ENCODE data around the gene KCMF1. TPM values are rescaled to one million over a fixed set of nuclear protein-coding genes. Genes with fewer than 3 reads are reported as not detected.

The KCMF1 gene
- 10 to 100 TPM; 70.8 to 81.4 (median 77.1) TPM for total RNA-seq
- 57.7 TPM for total RNA-seq (2013)

DNA sequence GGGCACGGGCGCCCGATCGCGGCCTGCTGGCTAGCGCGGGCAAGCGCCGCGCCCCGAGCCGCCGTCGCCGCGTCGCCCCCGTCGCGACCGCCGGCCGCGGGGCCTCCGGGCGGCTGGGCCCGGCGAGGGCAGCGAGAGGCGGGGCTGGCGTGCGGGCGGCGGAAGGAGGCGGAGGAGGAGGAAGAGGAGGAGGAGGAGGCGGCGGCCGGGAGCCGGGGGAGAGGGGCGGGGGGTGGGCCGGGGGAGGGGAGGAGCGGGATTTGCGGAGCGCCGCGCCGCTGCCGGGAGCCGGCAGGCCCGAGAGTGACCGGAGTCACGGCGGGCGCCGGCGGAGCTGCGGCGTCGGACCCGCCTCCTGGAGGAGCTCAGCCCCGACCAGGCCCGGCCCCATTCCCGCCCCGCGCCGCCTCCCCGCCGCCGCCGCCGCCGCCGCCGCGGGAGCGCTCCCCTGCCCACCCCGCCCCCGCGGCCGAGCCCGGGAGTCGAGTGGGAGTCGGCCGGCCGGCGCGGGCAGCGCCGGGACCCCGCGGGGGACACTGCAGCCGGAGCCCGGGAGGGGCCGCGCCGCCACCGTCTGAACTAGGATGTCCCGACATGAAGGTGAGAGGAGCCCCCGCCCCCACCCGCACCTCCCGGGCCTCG is at the start of gene KCMF1:
Gene KCMF1 (plus strand): TSS at position 294 of the 642 bp plus-strand sequence. CDS start 291 bp downstream, at position 585.
- Histone ChIP-seq H3K4me1 (ENCODE audit: control insufficient read depth, insufficient read depth, low read length) (peaks cover 14% of the 10 kb centered on the region), H3K27me3 (ENCODE audit: control insufficient read depth, insufficient read depth, low read length) (no peaks in the 10 kb centered on the region), H3K27ac (ENCODE audit: low read length) (peak within 1 kb of the TSS; percentile 87), H3K9me3 (ENCODE audit: control insufficient read depth, insufficient read depth, low read length) (no peaks in the 10 kb centered on the region), H3K36me3 (ENCODE audit: control insufficient read depth, insufficient read depth, low read length) (peaks cover 3% of the 10 kb centered on the region), H3K4me3 (ENCODE audit: low read length) (peak within 1 kb of the TSS; percentile 81)
- peak; percentile 72 to 77 for DNase-seq
- no peaks in the 10 kb centered on the region for H3K27me3 Mint-ChIP-seq (ENCODE audit: low read depth in 2 of 2)
- no peaks in the 10 kb centered on the region for H3K9me3 Mint-ChIP-seq
- peak within 1 kb of the TSS; percentile 95 for H3K4me3 Mint-ChIP-seq
- under 1% methylated on average over 94 of the region's 102 CpGs for WGBS (ENCODE audit: insufficient coverage)
- H3K36me3 Mint-ChIP-seq = peaks cover 7% of the 10 kb centered on the region
- H3K4me1 Mint-ChIP-seq = peaks cover 56 to 58% of the 10 kb centered on the region in 2 donors
- H3K27ac Mint-ChIP-seq = peak within 1 kb of the TSS; percentile 95 to 97
- no peak for TF ChIP-seq CTCF (IDR thresholded peaks at IDR 0.05)
- intact Hi-C loops (cut with micrococcal nuclease) = no loop called here
- ATAC-seq = peak; percentile 60 to 72 (median 65)

DNA sequence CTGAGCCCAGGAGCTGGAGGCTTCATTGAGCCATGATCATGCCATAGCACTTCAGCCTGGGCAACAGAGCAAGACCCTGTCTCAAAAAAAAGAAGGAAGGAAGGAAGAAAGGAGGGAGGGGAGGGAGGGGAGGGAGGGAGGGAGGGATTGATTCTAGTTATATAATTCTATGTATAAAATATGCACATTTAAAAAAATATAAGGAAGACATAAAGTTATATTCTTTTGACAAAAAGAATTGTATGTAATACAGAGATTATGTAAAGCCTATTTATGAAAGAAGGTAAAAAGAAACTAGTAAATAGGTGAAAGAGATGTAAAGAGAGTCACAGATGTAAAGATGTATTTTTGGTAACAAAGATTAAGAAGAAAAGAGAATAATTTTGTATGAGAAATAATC is 48.0 kb upstream of the KCMF1 start:
- Histone ChIP-seq H3K27ac (ENCODE audit: low read length) (no peak overlapping the region), H3K9me3 (ENCODE audit: control insufficient read depth, insufficient read depth, low read length) (no peaks in the 10 kb centered on the region), H3K4me1 (ENCODE audit: control insufficient read depth, insufficient read depth, low read length) (peaks cover 35% of the 10 kb centered on the region), H3K4me3 (ENCODE audit: low read length) (no peak overlapping the region), H3K27me3 (ENCODE audit: control insufficient read depth, insufficient read depth, low read length) (no peaks in the 10 kb centered on the region), H3K36me3 (ENCODE audit: control insufficient read depth, insufficient read depth, low read length) (no peaks in the 10 kb centered on the region)
- Mint-ChIP-seq H3K4me3 (no peak overlapping the region), H3K9me3 (no peaks in the 10 kb centered on the region), H3K36me3 (no peaks in the 10 kb centered on the region), H3K4me1 (peaks cover 27 to 33% of the 10 kb centered on the region in 2 donors), H3K27ac (no peak overlapping the region), H3K27me3 (ENCODE audit: low read depth in 2 of 2) (no peaks in the 10 kb centered on the region)
- intact Hi-C loops (cut with micrococcal nuclease) = no loop called here
- DNase-seq (no peak), ATAC-seq (no peak)
- TF ChIP-seq CTCF (IDR thresholded peaks at IDR 0.05) = no peak

GRCh38 chr2:84924173-84925106 is 46.5 kb upstream of the KCMF1 start:
- ATAC-seq = no peak
- H3K4me3 Mint-ChIP-seq = no peak overlapping the region

More at GRCh38 chr2:84924173-84925106, 46.5 kb upstream of the KCMF1 start:
- no peaks in the 10 kb centered on the region for H3K27me3 ChIP-seq (ENCODE audit: control insufficient read depth, insufficient read depth, low read length)
- no peak for TF ChIP-seq CTCF (IDR thresholded peaks at IDR 0.05)
- Mint-ChIP-seq H3K27me3 (ENCODE audit: low read depth in 2 of 2) (no peaks in the 10 kb centered on the region), H3K9me3 (no peaks in the 10 kb centered on the region), H3K36me3 (no peaks in the 10 kb centered on the region), H3K4me1 (peaks cover 21 to 28% of the 10 kb centered on the region in 2 donors), H3K27ac (no peak overlapping the region)
- 52% methylated on average over 7 of the region's 9 CpGs for WGBS (ENCODE audit: insufficient coverage)
- H3K4me1 ChIP-seq (ENCODE audit: control insufficient read depth, insufficient read depth, low read length) = peaks cover 33% of the 10 kb centered on the region
- H3K4me3 ChIP-seq (ENCODE audit: low read length) = no peak overlapping the region
- intact Hi-C loops (cut with micrococcal nuclease) = loop anchor here (1.0 kb wide), 3 partner anchors 18 to 429 kb away; no protein-coding TSS in a partner anchor
- peak in 1 of 2 donors; percentile 74 for DNase-seq
- H3K36me3 ChIP-seq (ENCODE audit: control insufficient read depth, insufficient read depth, low read length) = no peaks in the 10 kb centered on the region
- no peaks in the 10 kb centered on the region for H3K9me3 ChIP-seq (ENCODE audit: control insufficient read depth, insufficient read depth, low read length)
- H3K27ac ChIP-seq (ENCODE audit: low read length) = no peak overlapping the region
